Measurements from ENCODE around the gene CTRB1.
"Not testable (repeated sequence)": the region's sequence is repeated elsewhere in the genome, so short reads cannot be mapped to it uniquely, and the experiment has no call there.

Gene CTRB1

GRCh38 chr16:75254359-75254837 lies 35.6 kb downstream of the CTRB1 start:
- DNase-seq (ENCODE audit: low read depth, low spot score), result no peak

DNA sequence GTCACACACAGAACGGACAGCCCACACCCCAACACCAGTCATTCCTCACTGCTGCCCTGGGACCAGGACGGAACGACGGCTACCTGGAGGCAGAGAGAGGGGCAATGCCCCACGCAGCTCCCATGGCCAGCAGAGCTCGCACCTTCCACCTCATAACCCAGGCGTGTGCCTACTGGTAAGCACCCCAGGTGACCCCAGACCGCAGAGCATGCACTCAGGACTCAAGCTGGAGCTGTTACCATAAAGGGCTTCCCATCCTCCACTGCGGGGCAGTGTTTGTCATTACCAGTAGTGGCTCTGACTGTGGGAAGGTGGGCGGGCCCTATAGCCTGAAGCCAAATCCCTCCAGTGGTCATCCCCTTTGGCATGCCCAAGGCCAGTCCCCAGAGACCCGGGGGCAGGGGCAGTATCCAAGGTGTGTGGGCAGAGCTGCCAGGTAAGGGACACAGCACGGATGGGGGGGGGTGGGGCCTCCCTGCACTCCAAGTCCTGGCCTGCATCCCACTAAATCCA lies 37.3 kb downstream of the CTRB1 start:
- DNase-seq (ENCODE audit: low read depth, low spot score), result no peak

- DNase-seq (ENCODE audit: low read depth, low spot score), result no peak
Observed at GRCh38 chr16:75256696-75257343, 38.0 kb downstream of the CTRB1 start.

- DNase-seq (ENCODE audit: low read depth, low spot score), result no peak
Observed at GRCh38 chr16:75257886-75258806, 39.4 kb downstream of the CTRB1 start.

GRCh38 chr16:75258807-75259141 lies 40.0 kb downstream of the CTRB1 start:
- no peak for DNase-seq (ENCODE audit: low read depth, low spot score)

DNA sequence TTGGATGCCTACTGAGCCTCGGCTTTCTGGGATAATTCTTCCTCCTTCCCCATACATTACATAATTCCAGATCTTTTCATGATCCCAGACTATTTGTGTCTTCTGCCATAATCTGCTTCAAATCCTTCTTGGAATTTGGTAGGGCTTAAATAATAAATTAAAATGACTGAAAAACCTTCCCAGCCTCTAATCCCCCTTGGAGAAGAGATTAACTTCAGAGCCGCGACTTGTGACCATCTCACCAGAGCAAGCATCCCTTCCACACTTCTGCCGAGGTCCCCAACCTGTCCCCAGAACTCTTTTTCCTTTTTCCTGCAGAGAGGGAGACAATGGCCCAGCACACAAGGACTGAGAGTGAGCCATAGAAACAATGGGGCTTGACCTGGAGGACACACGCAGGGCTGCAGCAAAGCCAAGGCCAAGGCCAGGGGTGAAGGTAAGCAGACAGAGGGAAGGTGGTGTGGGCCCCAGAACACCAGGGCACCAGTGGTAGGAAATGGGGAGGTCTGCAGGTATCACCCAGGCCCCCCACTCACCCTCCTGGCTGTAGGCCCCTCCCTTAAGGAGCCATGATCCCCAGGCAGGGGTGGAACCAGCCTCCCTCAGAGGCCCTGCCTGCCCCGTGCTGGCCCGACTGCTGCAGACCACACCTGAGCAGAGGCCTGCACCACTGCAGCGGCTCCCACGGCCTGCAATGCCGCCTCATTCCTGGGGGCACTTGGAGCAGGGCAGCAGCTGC lies 42.2 kb downstream of the CTRB1 start:
- DNase-seq (ENCODE audit: low read depth, low spot score), result no peak

GRCh38 chr16:75261590-75262078 lies 42.8 kb downstream of the CTRB1 start:
- DNase-seq (ENCODE audit: low read depth, low spot score), result no peak

GRCh38 chr16:75262104-75262799 lies 43.5 kb downstream of the CTRB1 start:
- DNase-seq (ENCODE audit: low read depth, low spot score), result no peak

DNA sequence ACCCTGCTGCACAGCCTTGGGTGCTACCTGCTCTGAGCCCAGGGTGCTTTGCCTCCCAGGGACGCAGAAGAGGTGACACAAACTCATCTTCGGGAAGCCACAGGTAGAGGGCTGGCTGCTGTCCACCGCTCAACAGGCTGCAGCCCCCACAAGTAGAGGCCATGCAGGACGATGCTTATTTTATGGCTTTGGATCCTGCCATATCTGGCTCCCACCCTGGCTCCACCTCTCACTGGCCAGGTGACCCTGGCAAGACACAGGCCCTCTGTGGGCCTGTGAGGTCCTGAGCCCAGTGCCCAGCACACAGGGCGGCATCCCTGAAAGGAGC lies 44.0 kb downstream of the CTRB1 start:
- DNase-seq (ENCODE audit: low read depth, low spot score), result no peak

- DNase-seq (ENCODE audit: low read depth, low spot score), result no peak
Observed at GRCh38 chr16:75263291-75263962, 44.6 kb downstream of the CTRB1 start.

GRCh38 chr16:75263963-75264445 lies 45.2 kb downstream of the CTRB1 start:
- no peak for DNase-seq (ENCODE audit: low read depth, low spot score)

- DNase-seq (ENCODE audit: low read depth, low spot score), result no peak
Observed at GRCh38 chr16:75264457-75264998, 45.7 kb downstream of the CTRB1 start.

- DNase-seq (ENCODE audit: low read depth, low spot score), result no peak
Observed at GRCh38 chr16:75264999-75265910, 46.5 kb downstream of the CTRB1 start.

DNA sequence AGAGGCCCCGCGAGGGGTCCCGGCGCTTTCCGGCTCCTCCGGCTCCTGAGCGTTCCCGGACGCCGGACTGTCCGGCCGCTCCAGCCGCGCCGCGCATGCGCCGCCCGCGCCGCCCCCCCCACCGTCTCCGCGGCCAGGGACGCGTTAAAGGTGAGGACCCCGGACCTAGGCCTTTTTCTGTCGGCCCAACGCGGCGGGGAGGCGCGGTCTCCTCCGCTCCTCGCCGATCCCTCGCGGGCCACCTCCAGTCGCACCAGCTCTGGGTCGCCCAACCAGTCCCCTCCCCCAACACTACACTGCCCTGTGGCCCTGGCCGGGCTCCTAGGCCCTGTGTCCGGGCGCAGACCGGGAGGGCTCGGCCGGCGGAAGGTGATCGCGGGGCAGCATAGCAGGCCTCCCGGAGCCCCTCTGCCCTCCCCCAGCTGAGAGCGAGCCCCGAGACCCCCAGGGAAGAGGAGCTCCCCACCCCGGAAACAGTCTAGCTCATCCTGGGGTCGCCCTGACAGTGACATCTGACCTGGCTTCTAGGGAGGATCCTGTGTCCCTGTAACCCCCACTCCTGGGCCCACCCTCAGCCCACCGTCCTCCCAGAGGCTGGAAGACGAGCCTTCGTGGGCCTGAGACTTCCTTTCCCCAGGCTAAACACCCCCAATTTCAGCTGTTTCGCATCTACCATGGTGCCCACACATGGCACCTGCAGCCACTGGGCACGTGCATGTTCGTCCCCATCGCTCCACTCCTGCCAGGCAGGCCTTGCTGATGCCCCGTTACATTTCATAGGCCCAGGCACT lies 47.3 kb downstream of the CTRB1 start:
- no peak for DNase-seq (ENCODE audit: low read depth, low spot score)

GRCh38 chr16:75266738-75267630 lies 48.2 kb downstream of the CTRB1 start:
- no peak for DNase-seq (ENCODE audit: low read depth, low spot score)

GRCh38 chr16:75267631-75268264 lies 49.0 kb downstream of the CTRB1 start:
- no peak for DNase-seq (ENCODE audit: low read depth, low spot score)

DNA sequence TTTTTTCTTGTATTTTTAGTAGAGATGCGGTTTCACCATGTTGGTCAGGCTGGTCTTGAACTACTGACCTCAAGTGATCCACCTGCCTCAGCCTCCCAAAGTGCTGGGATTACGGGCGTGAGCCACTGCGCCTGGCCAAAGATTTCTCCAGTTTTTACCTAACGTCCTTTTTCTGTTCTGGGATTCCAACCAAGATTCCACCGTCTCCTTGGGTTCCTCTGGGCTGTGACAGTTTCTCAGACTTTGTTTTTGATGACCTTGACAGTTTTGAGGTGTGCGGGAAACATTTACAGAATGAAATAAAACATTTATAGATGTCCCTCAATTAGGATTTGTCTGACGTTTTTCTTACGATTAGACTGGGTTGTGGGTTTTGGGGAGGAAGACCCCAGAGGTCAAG lies 50.6 kb downstream of the CTRB1 start:
- not testable (repeated sequence) for DNase-seq (ENCODE audit: low read depth, low spot score)

Data from activated CD4-positive, CD25-positive, alpha-beta regulatory T cell treated with anti-CD3 and anti-CD28 coated beads, Interleukin-2, amount 50 U/mL, for 16 hours (primary cell).